GM12892 (cell line): ENCODE results near the gene TBC1D22A.

Source experiments
- DNase-seq: peaks from one replicate; pipeline ENCODE4 v3.0.0; 2011; ENCODE audit not compliant: insufficient read length
- FAIRE-seq: peaks from 2 replicates; lab custom pipeline; 2011; peaks lifted over from hg19 to GRCh38; lab: Jason Lieb, UNC
- POLR2A ChIP-seq: IDR thresholded peaks from 2 replicates; pipeline ENCODE4 v1.6.1; 2011; ENCODE audit warnings: low read depth, low read length, control low read depth
- POLR2AphosphoS5 ChIP-seq: IDR thresholded peaks from 2 replicates; pipeline ENCODE4 v1.6.1; 2011; ENCODE audit warnings: low read depth, low read length, control low read depth
- TAF1 ChIP-seq: IDR thresholded peaks from 2 replicates; pipeline ENCODE4 v1.6.1; 2011; ENCODE audit warnings: low read depth, mild to moderate bottlenecking, control low read depth, low read length, borderline replicate concordance

Gene TBC1D22A

DNA sequence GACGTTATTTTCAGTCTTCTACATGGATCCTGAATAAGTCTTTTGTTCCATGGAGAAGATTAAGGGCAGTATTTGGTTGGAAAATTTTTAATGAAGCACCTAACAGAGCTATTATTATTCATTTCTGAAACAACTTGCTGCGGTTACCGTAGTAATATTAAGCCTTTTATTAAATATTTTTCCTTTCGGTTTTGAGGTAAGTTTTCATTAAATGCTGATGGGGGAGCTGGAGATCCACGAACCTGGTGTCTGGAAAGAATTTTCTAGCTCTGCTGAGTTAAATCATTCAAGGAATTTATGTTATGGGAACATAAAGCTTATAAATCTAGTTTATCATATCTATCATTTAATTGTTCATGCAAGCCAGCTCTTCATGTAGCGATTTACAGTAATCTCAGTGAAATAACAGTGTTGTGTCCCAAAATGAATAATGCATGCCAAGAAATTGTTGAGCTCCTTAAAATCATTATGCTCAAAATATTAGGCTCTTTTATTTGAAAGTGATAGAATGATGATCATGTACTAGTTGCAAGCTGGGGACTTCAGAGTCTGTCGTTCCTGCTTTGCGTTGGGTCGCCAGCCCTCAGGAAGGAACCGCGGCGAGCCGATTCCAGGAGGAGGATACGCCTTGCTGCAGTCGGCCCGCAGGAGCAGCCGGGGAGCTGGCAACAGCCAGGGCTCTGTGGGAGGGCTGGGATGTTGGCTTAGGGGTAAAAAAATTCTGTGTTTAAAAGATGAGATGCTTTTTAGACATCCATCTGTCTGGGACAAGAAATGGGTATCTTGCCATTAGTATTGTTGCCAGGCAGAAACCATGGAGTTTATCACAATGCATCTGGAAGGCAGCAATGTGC, 83.1 kb downstream of the TBC1D22A start:
- TF ChIP-seq TAF1 (no peak), POLR2AphosphoS5 (no peak), POLR2A (no peak)
- FAIRE-seq (no peak), DNase-seq (no peak)

DNA sequence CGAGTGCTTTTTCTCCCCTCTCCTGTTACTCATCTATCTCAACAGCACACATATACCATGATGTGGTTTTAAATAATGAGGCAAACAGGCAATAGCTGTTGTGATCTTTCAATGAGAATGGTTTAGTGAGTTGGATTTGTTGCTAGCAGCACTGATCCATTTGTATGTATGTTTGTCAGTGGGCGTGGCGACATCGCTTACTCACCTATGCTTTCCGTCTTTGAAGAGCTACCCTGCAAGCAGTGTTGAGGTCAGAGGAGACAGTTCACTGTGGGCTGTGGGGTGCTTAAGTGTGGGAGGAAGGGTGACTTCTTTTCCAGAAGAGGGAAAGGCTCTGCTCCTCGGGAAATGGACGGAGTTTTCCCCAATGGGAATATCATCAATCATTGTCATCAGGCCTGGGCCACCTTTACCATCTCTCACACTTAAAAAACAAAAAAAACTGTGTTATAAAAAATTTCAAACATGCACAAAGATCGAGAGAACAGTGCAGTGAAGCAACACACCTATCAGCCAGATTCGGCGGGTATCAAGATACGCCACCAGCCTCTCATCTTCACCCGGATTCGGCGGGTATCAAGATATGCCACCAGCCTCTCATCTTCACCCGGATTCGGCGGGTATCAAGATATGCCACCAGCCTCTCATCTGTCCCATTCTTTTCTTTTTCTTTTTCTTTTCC, 83.8 kb downstream of the TBC1D22A start:
- DNase-seq (no peak), FAIRE-seq (peak; percentile 42)
- TF ChIP-seq POLR2A (no peak), TAF1 (no peak), POLR2AphosphoS5 (no peak)

DNA sequence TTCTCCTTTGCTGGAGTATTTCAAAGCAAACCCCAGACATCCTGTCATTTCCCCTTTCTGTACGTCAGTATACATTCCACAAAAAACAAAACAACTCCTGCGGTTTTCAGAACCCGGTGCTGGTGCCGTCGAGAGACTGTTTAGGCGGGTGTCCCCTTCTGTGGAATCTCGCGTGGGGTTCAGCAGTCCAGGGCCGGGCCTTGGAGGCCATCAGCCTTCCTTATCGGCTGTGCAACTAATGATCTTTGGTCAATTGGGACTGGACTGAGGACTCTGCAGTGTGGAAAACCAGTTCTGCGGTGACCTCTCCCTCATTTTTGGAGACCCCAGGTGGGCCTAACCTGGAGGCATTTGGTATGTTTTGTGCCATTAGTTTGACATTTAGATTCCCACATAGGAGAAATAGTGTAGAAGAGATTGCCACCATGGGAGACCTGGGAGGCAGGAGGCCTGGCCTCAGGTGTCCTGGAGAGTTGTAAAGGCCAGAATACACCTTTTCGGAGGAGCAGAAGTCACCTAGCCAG, 84.4 kb downstream of the TBC1D22A start:
- DNase-seq, result no peak
- no peak for FAIRE-seq
- TF ChIP-seq POLR2A (no peak), TAF1 (no peak), POLR2AphosphoS5 (no peak)

GRCh38 chr22:46848197-46848596, 85.7 kb downstream of the TBC1D22A start:
- FAIRE-seq (no peak), DNase-seq (no peak)
- no peak for TF ChIP-seq POLR2A
- no peak for TF ChIP-seq POLR2AphosphoS5
- no peak for TF ChIP-seq TAF1

DNA sequence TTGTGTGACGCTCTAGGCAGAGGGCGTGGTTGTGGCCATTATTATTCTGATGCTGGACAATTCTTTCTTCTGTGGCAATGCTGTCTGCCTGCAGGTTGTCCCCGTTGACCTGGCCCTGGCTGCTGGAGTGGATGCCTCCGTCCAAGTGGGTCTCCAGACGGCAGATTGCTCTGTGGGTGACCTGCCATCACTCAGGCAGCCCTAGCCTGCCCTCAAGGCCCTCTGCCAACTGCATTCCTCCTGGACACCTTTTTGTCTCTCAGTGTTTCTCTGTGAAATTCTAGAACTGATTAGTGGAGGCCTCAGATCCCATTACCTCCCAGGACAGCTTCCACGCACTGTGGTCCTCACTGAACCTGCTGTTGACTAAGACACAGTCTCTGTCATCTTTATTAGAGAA, 86.7 kb downstream of the TBC1D22A start:
- FAIRE-seq (no peak), DNase-seq (no peak)
- TF ChIP-seq POLR2A, result no peak
- no peak for TF ChIP-seq POLR2AphosphoS5
- no peak for TF ChIP-seq TAF1

DNA sequence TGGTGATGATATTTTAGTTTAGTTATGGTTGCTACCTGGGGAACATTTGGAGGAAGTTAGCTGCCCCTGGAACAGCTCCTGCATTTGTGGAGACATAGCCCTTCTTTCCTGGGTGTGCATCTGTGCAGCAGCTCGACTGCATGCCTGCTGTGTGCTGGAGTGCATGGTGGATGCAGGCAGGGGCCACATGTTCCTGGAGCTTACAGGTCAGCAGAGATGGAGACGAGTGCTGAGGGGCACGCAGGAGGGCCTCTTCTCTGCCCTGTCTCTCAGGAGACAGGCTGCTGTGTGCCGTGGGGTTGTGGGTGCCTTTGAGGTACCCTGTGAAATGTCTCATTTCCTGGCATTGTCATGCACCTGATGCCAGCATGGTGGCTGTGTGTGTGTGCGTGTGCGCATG, 87.5 kb downstream of the TBC1D22A start:
- FAIRE-seq (no peak), DNase-seq (no peak)
- TF ChIP-seq POLR2A, result no peak
- TF ChIP-seq TAF1, result no peak
- no peak for TF ChIP-seq POLR2AphosphoS5

GRCh38 chr22:46851311-46851710, 88.9 kb downstream of the TBC1D22A start:
- TF ChIP-seq POLR2A, result no peak
- TF ChIP-seq POLR2AphosphoS5, result no peak
- TF ChIP-seq TAF1, result no peak
- no peak for DNase-seq
- no peak for FAIRE-seq

GRCh38 chr22:46851941-46852340, 89.5 kb downstream of the TBC1D22A start:
- DNase-seq (no peak), FAIRE-seq (no peak)
- TF ChIP-seq TAF1 (no peak), POLR2AphosphoS5 (no peak), POLR2A (no peak)

- DNase-seq (no peak), FAIRE-seq (no peak)
- TF ChIP-seq TAF1 (no peak), POLR2A (no peak), POLR2AphosphoS5 (no peak)
Observed at GRCh38 chr22:46852771-46853170, 90.3 kb downstream of the TBC1D22A start.

GRCh38 chr22:46853191-46853590, 90.7 kb downstream of the TBC1D22A start:
- no peak for FAIRE-seq
- DNase-seq, result no peak
- TF ChIP-seq POLR2AphosphoS5, result no peak

- FAIRE-seq (no peak), DNase-seq (no peak)
- TF ChIP-seq POLR2AphosphoS5 (no peak), POLR2A (no peak), TAF1 (no peak)
Observed at GRCh38 chr22:46854125-46854870, 91.8 kb downstream of the TBC1D22A start.

DNA sequence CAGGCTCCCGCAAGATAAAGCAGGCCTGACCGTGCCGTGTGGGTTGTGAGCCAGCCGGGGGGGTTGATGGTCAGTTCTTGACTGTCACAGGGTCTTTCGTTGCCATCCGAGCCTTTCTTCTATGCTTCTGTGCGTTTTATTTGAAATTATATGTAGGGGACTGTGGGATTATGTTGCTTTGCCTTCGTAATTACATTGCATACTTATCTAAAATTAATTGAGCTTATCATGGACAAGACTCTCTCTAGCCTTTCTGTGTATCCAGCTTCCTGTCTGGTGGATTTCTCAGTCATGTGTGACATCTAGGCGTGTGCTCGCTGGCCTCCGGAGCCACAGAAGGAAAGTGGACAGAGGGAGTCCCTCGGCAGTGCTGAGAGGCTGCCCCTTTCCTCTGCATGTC, 93.2 kb downstream of the TBC1D22A start:
- FAIRE-seq (no peak), DNase-seq (no peak)
- TF ChIP-seq TAF1 (no peak), POLR2AphosphoS5 (no peak), POLR2A (no peak)

DNA sequence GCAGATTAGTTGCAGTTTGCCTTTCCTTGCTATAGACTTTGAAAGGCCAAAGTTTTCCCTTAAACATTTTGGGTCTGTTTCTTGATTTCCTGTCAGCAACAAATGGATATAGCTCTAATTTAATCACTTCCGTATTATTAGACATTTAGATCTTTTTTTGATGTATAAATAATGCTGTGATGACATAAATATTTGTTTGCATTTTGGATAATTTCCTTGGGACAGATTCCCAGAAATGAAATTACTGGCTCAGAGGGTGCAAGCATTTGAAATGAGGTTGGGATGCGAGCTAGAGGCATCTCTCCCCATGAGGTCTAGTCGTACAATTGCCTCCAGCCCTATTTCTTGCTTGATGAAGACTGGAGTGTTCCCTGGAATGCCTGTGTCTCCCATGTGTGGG, 94.2 kb downstream of the TBC1D22A start:
- DNase-seq (no peak), FAIRE-seq (no peak)

More for the DNA sequence above, 94.2 kb downstream of the TBC1D22A start:
- no peak for TF ChIP-seq POLR2A
- no peak for TF ChIP-seq TAF1
- TF ChIP-seq POLR2AphosphoS5, result no peak
